IPS-11a (cell line): ENCODE measurements around the gene MORC2.

Experiments
- H3K4me3 ChIP-seq: one replicate; pipeline ENCODE4 v1.5.1; 2013; ENCODE audit warnings: low read depth, low read length, control low read depth

The MORC2 gene

DNA sequence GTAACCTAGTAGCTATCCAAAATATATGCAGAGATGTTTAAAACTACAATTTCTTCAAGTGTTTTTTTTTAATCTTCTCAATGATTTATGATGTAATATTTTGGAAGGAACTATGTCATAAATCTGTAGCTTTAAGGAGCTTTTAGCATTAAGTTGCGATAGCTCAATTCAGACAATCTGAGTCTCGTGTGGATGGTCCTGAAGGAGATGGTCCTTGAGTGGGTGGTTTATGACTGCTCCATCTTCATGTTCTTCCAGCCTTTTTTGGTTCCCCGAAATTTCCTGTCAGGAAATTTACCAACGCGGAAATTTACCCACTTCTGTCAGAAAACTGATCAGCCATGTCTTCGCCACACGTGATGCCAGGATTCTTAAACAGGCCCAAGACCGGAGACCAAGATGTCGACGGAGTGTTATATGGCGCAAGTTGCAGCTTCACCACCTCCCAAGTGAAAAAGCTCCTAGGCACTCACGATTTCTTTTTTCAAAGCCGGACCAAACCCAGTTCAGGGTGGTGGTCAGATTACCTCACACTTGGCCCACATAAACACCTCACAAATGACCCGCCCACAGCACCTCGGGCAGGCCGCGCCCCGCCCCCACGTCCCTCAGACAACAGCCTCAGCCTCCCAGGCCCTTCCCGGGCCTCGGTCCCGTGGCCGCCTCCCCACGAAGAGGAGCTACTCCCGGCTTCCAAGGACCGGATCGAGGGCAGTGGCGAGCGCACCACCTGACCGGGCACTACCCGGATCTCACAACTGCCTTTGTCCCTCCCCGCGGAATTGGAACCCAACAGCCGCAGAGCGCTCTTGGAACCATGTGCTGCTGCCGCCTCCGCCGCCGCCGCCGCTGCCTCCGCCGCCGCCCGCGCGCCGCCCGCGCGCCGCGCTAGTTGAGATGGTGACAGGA, at the start of gene MORC2:
TSS of gene MORC2 (minus strand) at position 760 of the 909 bp plus-strand sequence. CDS start 885 bp downstream, outside the sequence.
- peak within 1 kb of the TSS; percentile 80 for H3K4me3 ChIP-seq

DNA sequence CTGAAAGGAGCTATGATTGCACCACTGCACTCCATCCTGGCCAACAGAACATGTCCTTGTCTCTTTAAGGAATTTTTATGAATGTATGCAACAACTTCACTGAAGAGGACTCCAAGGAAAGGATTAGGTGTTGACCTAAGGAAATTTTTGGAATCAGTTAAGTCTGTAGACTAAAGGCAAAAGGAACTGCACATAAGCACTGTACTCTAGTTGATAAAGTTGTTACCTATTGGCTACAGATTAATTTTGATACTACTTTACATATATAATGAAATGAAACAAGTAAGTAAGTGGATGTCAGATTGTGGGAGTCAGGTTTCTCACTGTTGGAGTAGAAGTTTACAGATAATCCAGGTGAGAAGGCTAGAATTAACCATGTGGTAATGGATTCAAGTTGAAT, 37.0 kb upstream of the MORC2 start:
- H3K4me3 ChIP-seq: no peak overlapping the region

DNA sequence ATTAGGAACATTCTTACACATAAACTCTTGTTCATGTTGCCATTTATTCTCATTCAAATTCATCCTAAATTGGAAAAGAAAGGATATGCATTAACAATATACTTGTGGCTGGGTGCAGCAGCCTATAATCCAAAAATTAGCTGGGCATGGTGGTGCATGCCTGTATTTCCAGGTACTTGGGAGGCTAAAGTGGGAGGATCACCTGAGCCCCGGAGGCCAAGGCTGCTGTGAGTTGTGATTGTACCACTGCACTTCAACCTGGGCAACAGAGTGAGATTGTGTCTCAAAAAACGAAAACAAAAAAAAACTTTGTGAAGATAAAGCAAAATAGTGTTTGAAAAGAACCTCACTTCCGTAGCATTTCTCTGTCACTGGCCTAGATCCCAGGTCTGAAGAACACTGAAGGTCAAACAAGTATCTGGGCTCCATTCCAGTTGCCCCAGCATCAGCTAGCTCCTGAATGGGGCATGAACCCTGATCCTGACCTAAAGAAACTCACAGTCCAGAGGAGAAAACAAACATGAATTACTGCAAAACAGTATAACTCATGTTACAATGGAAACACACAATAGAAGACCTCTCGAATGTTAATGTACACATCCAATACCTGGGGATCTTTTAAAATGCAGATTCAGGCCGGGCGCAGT, 32.7 kb upstream of the MORC2 start:
- no peak overlapping the region for H3K4me3 ChIP-seq

DNA sequence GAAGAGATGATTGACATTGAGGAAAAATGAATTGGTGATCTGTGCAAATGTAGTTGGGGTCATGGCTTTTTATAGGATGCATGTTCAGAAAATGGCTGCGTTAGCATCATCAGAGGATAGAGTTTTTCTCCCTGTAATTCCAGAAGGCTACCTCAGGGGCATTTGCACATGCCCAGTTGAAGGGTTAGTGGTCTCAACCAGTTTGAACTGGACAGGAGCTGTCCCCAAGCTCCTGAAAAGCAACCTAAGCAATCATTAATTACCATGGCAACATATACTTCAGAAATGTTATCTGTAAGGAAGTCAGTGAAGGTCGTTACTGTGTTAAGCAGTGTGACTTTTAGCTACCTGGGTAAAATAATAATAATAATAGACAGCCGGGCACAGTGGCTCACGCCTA, 29.8 kb upstream of the MORC2 start:
- no peak overlapping the region for H3K4me3 ChIP-seq

DNA sequence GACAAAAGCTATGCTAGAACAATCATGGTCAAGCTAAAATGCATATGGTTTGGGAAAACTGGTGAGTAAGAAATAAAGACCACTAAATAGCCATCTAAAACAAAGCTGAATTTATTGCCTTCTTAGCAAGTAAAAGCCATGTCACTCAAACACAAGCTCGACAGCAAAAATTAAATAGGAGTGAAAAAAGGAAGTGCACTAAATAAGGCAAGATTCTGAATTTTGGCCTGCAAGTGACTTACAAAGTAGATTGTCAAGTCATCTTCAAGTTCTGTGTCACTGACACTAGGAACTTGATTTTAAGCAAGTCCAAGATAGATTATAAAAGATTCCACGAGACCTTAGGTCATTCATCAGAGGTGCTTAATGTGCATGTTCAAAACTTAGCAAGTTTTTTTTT, 27.9 kb upstream of the MORC2 start:
- H3K4me3 ChIP-seq: no peak overlapping the region

DNA sequence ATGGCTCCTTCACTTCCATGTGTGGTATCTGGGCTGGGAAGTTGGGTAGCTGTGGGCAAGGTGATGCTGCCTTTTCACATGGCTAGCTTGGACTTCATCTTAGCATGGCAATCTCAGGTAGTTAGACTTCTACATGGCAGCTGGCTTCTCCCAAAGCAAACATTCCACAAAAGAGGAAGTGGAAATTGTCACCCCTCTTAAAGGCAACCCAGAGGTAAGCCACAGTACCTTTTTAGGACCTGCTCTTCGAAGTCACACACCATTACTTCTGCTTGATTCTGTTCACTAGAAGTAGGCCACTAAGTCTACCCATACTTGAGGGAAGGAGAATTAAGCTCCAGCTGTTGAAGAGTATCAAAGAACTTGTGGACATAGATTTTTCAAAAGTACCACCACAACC, 26.4 kb upstream of the MORC2 start:
- H3K4me3 ChIP-seq: no peak overlapping the region

DNA sequence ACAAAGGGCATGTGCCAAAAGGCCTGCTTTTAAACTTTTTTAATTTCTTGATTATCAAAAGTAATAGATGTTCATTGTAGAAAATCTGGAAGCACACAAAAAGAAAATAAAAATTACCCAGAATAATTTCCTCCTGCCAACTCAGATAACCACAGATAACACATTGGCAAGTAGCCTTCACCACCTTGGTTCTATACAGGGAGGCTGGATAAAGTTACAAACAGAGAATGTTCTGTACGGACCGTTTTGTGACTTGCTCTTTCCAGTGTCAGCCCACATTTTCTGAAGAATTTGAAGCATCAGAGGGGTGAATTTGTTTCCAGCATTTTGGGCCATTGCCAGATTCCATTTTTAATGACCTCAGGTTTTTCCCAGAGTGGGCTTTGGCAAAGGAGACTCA, 24.0 kb upstream of the MORC2 start:
- no peak overlapping the region for H3K4me3 ChIP-seq

DNA sequence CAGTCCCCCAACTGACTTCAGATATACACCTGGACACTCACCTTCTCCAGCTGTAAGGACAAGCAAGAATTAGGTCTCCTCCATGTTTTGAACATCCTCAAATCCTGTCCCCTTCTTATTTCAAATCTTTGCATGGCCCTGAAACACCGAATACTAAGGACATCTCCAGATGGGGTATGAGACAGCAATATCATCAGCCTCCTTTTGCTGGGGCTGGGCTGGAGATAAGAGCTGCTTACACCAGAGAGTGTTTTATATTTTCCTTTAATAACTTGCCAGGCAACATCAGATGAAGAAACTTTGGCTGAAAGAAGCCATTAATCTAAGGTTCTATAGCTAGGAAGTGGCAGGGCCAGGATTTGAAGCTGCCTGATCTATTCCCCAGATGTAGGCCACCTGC, 22.1 kb upstream of the MORC2 start:
- no peak overlapping the region for H3K4me3 ChIP-seq

DNA sequence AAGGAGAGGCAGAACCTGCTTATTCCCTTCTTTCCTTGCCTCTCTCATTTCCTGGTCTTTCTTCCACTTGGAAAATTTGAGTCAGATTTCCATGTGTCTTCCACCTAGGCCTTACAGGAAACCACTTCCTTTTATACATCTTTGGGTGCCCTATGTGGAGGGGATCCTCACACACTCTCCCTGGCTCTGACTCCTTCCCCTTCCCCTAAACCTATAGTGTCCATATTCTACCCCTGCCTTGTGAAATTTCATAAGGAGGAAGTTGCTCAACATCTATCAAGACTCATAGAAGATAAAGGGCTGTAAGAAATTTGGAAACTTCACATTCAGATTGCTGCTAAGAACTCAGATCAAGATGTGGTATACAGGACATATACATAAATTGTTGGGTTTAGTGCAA, 20.9 kb upstream of the MORC2 start:
- no peak overlapping the region for H3K4me3 ChIP-seq

DNA sequence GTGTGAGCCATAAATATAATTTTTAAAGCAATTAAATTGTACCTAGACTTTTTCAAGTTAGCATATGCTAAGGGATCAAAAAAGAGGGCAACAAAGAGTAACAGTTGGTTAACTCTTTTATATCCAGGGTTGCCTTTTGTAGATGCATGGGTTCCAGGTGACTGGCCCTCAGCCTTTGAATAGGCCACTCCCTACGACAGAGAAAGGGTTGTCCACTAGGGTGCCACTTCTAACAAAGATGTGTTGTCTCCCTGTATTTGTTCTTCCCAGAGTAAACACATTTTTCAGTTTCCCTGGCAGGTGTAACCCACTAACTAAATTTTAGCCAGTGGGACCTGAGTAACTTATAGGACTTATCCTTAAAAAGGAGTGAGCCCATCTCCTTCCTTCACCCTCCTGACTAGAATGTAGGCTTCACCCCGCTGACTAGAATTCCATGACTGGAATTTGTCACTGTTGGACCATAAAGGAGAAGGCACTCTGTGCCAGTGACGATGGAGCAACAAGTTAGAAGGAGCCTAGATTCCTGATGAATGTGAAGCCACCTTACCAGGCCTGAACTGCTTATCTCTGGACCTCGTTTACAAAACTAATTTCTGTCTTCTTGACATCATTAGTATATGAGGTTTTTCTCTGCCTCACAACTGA, 17.1 kb upstream of the MORC2 start:
- H3K4me3 ChIP-seq: no peak overlapping the region

DNA sequence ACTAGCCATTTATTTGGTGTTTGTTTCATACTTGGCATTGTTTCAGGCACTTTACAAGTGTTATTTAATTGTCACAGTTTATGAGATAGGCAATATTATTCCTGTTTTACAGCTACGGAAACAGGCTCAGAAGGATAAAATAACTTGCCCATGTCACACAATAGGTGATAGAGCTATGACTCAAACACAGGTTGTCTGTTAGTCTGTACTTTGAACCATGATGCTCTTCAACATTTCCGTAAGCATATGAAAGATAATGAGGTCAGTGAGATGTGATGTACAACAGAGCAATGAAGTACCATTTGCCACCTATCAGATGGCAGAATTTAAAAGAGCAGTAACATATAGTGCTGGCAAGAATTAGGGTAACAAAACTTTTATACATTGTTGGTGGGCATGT, 15.7 kb upstream of the MORC2 start:
- no peak overlapping the region for H3K4me3 ChIP-seq

DNA sequence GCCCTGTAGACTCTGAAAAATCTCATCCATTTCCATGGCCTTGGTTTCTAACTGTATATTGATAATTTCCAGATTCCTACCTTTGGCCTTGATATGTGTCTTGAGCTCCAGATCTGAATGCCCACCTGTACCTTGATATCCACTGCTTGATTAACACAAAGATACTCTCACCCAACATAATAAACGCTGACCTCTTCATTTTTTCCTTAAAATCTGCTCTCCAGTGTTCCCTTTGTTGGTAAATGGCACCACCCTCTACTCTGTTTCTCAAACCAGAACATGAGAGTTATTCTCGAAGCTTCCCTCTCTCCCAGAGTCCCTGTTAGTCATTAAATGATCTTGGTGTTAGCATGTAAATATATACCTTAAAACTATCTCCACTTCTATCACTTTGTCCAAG, 13.9 kb upstream of the MORC2 start:
- H3K4me3 ChIP-seq: no peak overlapping the region

DNA sequence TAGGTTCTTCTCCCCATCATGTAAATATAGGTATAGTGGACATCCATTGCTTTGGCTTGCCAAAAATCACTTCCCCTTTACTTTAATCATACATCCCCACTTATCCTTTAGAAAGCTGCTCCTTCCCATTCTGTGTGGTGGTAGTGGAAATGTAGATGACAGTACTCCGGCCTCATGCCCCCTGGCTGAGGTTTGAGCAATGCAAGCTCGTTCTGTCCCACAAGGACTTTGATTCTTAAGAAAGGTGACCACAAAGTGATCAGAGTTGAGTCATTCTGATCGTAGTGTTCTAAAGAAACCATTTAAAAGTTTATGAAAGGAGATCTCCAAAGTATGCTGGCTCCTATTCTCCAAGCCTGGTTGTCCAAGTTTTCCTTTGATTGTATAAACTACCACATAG, 11.4 kb upstream of the MORC2 start:
- no peak overlapping the region for H3K4me3 ChIP-seq

DNA sequence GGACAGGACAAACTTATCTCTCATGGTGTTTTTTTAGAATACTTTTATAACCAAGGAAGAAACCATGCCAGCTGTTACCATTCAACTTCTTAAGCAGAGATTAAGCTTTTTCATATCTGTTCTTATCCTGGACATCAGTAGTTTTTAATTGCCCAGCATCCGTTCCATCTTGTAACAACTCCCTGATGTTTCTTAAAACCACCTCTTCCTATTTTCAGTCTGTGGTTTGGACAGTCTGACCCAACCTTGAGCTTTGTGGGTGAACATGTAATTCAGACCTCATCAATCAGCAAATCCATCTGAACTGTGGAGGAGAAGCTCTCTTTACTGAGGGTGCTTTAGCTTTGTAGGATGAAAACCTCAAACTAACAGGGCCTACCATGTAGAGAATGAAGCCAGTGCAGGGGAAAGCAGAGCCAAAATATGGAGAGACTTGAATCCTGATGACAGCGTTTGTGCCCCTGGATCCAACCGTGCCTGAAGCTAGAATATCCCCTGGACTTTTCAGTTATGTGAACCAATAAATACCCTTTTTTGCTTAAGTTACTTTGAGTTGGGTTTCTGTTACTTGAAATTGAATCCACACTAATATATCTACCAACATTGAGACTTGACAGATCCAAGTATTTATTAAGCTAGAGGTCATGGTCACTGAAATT, 9.9 kb upstream of the MORC2 start:
- no peak overlapping the region for H3K4me3 ChIP-seq

DNA sequence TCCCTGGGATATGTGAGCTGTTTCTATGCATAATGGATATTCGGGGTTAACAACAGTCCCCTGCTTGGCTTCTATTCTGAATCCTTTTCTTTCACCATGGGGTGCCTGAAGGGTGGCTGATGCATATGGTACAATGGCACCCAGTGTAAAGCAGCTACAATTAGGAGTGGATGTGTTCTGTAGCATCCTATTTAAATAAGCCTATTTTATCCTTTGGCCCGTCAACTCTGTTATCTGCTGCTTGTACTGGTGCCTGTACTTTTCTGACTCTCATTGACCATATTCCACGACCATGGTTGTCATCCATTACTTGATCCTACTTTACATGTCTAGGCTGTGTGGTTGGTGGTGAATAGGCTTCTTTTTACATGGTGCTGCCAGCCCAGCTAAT, 1.8 kb upstream of the MORC2 start:
- H3K4me3 ChIP-seq: peak overlapping the region; percentile 80

DNA sequence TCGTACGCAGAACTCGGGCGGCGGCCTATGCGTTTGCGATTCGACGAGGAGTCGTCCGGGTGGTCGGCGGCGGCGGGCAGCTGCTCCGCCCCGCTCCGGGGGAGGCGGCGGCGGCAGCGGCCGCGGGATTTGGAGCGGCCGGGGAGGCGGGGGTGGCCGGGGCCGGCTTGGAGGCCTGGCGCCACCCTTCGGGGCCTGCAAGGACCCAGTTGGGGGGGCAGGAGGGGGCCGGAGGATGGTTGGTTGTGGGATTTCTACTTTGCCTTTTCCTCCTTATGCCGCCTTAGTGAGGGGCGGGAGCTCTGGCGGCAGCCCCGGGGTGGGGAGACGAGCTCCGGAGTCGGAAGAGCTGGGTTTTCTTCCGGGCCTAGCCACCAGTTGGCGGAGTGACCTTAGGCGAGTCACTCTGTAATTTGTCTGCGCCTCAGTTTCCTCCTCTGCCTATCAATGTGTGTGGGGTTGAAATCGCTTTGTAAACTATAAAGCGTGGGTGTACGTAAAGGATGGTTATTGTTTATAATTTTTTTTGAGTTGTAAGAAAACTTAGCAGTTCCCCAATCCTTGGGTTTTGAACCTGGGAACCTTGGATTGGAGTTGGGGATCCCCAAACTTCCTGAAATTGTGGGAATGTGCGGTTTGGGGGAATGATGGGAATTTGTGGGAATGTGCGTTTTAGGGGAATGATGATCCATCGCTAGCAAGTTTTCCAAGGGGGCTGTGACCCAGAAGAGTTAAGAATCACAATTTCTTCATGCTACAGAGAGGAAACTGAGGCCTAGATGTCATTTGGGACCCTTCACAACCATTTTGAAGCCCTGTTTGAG, 1.2 kb upstream of the MORC2 start:
- peak overlapping the region; percentile 80 for H3K4me3 ChIP-seq

DNA sequence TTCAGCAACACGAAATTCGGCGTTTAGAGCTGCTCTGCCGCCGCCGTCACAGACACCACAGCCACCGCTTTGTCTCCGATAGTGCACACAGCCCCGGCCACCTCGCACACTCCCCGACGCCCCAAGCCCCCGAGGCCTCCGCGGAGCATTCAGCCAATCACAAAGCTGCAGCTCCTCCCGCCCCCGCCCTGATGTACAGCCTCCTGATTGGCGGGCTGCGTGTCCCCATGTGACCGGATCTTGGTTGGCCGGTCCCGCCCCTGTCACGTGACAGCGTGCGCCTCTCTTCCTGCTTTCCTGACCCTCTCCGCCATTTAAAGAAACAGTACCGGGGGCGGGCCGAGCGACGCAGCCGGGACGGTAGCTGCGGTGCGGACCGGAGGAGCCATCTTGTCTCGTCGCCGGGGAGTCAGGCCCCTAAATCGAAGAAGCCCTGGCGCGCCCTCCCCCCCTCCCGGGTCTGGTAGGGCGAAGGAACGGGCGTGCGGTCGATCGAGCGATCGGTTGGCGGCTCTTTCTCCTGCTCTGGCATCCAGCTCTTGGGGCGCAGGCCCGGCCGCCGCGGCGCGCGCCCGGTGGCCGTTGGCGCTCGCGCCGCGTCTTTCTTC, 454 bp upstream of the MORC2 start, which contains the start of gene TUG1:
TSS of gene TUG1 (plus strand) at position 342 of the 608 bp plus-strand sequence.
- H3K4me3 ChIP-seq: peak within 1 kb of the TSS; percentile 80

DNA sequence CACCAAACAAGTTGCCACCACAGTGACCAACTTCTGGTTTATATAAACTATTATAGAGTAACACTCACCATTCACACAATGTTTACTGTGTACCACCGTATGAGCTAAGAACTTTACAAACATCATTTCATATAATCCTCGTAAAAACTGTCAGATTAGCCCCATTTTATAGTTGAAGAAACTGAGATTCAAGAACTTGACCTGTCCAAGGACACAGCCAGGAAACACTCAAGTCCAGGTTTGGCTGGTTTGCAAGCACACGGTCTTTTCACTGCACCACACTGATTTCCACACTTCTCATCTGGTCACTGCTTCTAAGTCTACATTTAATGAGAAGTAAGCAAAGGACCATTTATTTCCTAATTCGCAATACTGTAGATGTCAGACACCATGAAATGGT, 3.7 kb downstream of the MORC2 start:
- no peak overlapping the region for H3K4me3 ChIP-seq

DNA sequence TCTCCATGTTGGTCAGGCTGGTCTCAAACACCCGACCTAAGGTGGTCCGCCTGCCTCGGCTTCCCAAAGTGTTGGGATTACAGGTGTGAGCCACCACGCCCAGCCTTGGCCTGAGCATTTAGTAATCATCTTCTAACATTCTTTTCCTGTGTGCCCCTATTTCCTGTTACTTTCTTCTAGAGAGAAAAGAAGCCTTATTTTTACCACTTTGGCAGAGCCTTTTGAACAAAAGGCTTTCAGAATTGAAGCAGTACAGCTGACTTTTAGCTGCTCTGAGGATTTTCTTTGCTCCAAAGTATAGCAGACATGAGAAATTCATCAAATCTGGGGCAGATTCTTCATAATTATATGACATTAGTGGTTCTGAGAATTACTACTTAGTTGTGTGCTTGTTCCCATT, 13.4 kb downstream of the MORC2 start:
- no peak overlapping the region for H3K4me3 ChIP-seq

DNA sequence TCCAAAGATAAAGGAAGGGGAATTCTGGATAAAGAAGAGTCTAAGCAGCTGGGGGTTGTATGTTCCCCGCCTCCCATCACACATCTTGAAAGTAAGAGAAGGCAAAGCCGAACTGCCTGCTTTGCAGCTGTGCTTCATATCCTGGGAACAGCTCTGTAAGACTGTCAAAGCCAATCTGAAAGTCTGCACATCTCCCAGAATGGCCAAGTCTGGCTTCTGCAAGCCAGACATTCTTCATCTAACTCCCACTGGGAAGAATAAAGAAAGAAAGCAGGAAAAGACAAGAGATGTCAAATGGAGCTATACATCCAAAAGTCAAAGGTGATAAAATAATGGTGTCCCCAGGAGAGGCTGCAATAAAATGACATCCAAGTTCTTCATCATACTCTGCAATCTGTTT, 15.4 kb downstream of the MORC2 start:
- H3K4me3 ChIP-seq: no peak overlapping the region
